BLaER1 treated with 17β-estradiol and CSF1 and Interleukin-3, amounts not matched to agents 10 nM and 100 nM (cell line): ENCODE results near the gene VPS8.
"Not testable (repeated sequence)": the region's sequence is repeated elsewhere in the genome, so short reads cannot be mapped to it uniquely, and the experiment has no call there.

Experiments
- H3K27ac ChIP-seq, 11 experiments: shearing (Covaris generic); formaldehyde crosslinking; 2 replicates each; pipeline ENCODE4 v1.8.1; 2022
- H3K27me3 ChIP-seq, 11 experiments: shearing (Covaris generic); formaldehyde crosslinking; 2 replicates each; pipeline ENCODE4 v1.8.1; 2022
- H3K36me3 ChIP-seq, 11 experiments: shearing (Covaris generic); formaldehyde crosslinking; 2 replicates each; pipeline ENCODE4 v1.8.1; 2022
- H3K4me1 ChIP-seq, 10 experiments: shearing (Covaris generic); formaldehyde crosslinking; 2 replicates each; pipeline ENCODE4 v1.8.1; 2022
- H3K4me2 ChIP-seq, 11 experiments: shearing (Covaris generic); formaldehyde crosslinking; 2 replicates each; pipeline ENCODE4 v1.8.1; 2022
- H3K4me3 ChIP-seq, 10 experiments: shearing (Covaris generic); formaldehyde crosslinking; 2 replicates each; pipeline ENCODE4 v1.8.1; 2022
- H3K9ac ChIP-seq, 11 experiments: shearing (Covaris generic); formaldehyde crosslinking; 2 replicates each; pipeline ENCODE4 v1.8.1; 2022
- H3K9me3 ChIP-seq, 11 experiments: shearing (Covaris generic); formaldehyde crosslinking; replicated peaks in 1 of 11; 2 replicates each; pipeline ENCODE4 v1.8.1; 2022
- H4K20me1 ChIP-seq, 11 experiments: shearing (Covaris generic); formaldehyde crosslinking; 2 replicates each; pipeline ENCODE4 v1.8.1; 2022
- Cebpa-rat ChIP-seq, 11 experiments: shearing (Covaris generic); IDR thresholded peaks; 2 replicates each; pipeline ENCODE4 v1.8.1; 2022

The VPS8 gene

GRCh38 chr3:184899953-184900595 lies 88.1 kb downstream of the VPS8 start:
- no peaks in the 10 kb centered on the region; a peak in 1 of 22 replicates for H4K20me1 ChIP-seq
- no peaks in the 10 kb centered on the region for H3K27me3 ChIP-seq
- H3K4me2 ChIP-seq, result no peak overlapping the region
- no peaks in the 10 kb centered on the region for H3K4me1 ChIP-seq
- H3K9me3 ChIP-seq, result peaks cover 6 to 19% (median 11%) of the 10 kb centered on the region in 11 experiments; a peak in 21 of 22 replicates
- H3K27ac ChIP-seq, result no peak overlapping the region
- no peak for TF ChIP-seq Cebpa-rat (IDR thresholded peaks at IDR 0.05)
- H3K9ac ChIP-seq, result no peak overlapping the region
- peaks cover 11 to 95% (median 32%) of the 10 kb centered on the region in 11 experiments; a peak in 20 of 22 replicates for H3K36me3 ChIP-seq
- H3K4me3 ChIP-seq, result no peak overlapping the region

GRCh38 chr3:184907031-184907430 lies 95.1 kb downstream of the VPS8 start:
- H3K9ac ChIP-seq, H3K27me3 ChIP-seq, H3K4me3 ChIP-seq, H3K4me1 ChIP-seq, H3K4me2 ChIP-seq, H3K27ac ChIP-seq: not testable (repeated sequence)
- peaks cover 18 to 96% (median 39%) of the 10 kb centered on the region in 11 experiments; a peak in 20 of 22 replicates for H3K36me3 ChIP-seq
- peaks cover 0 to 10% (median 0%) of the 10 kb centered on the region in 11 experiments; a peak in 1 of 22 replicates for H4K20me1 ChIP-seq
- peaks cover 8 to 20% (median 13%) of the 10 kb centered on the region in 11 experiments; a peak in 21 of 22 replicates for H3K9me3 ChIP-seq

GRCh38 chr3:184907681-184908649 lies 96.0 kb downstream of the VPS8 start:
- Histone ChIP-seq H3K4me3 (no peak overlapping the region), H3K36me3 (peaks cover 18 to 96% (median 42%) of the 10 kb centered on the region in 11 experiments; a peak in 20 of 22 replicates), H4K20me1 (peaks cover 0 to 10% (median 0%) of the 10 kb centered on the region in 11 experiments; a peak in 1 of 22 replicates), H3K4me2 (no peak overlapping the region), H3K27me3 (no peaks in the 10 kb centered on the region), H3K4me1 (no peaks in the 10 kb centered on the region), H3K9me3 (peaks cover 8 to 20% (median 13%) of the 10 kb centered on the region in 11 experiments; a peak in 21 of 22 replicates), H3K9ac (no peak overlapping the region), H3K27ac (no peak overlapping the region)
- no peak for TF ChIP-seq Cebpa-rat (IDR thresholded peaks at IDR 0.05)

DNA sequence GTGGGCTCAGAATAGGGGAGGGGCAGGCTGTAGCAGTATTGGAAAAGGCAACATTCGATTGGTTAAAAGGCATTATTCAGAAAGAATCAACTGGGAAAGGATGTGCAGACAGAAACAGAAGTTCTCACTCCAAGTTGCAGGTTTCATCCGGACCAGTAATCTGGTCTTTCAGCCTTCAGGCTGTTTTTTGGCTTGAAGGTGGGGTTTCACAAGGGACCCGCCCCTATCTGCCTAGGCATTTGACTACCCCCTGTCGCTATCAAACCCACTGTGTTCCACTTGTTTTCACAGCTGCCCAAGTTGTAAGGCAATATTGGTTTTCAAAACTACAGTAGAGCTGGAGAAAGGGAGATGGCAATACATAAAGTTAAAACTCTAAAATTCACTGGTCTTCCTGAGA lies 96.9 kb downstream of the VPS8 start:
- Histone ChIP-seq H3K4me1 (no peaks in the 10 kb centered on the region), H3K4me2 (no peak overlapping the region), H3K27ac (no peak overlapping the region)

GRCh38 chr3:184910664-184911063 lies 98.7 kb downstream of the VPS8 start:
- no peak for TF ChIP-seq Cebpa-rat (IDR thresholded peaks at IDR 0.05)
- no peak overlapping the region for H3K27ac ChIP-seq
- H3K4me1 ChIP-seq, result no peaks in the 10 kb centered on the region
- no peaks in the 10 kb centered on the region for H3K9me3 ChIP-seq
- peaks cover 14 to 97% (median 35%) of the 10 kb centered on the region in 11 experiments; a peak in 21 of 22 replicates for H3K36me3 ChIP-seq
- no peak overlapping the region for H3K4me2 ChIP-seq
- H3K9ac ChIP-seq, result no peak overlapping the region
- peaks cover 0 to 10% (median 0%) of the 10 kb centered on the region in 11 experiments; a peak in 1 of 22 replicates for H4K20me1 ChIP-seq
- no peak overlapping the region for H3K4me3 ChIP-seq
- no peaks in the 10 kb centered on the region for H3K27me3 ChIP-seq

More for the DNA sequence above, 96.9 kb downstream of the VPS8 start:
- Histone ChIP-seq H3K27me3 (no peaks in the 10 kb centered on the region), H3K4me3 (no peak overlapping the region), H3K36me3 (peaks cover 13 to 96% (median 39%) of the 10 kb centered on the region in 11 experiments; a peak in 19 of 22 replicates), H3K9ac (no peak overlapping the region), H3K9me3 (peaks cover 6 to 13% (median 11%) of the 10 kb centered on the region in 11 experiments; a peak in 20 of 22 replicates), H4K20me1 (peaks cover 0 to 10% (median 0%) of the 10 kb centered on the region in 11 experiments; a peak in 1 of 22 replicates)
- TF ChIP-seq Cebpa-rat (IDR thresholded peaks at IDR 0.05), result no peak

DNA sequence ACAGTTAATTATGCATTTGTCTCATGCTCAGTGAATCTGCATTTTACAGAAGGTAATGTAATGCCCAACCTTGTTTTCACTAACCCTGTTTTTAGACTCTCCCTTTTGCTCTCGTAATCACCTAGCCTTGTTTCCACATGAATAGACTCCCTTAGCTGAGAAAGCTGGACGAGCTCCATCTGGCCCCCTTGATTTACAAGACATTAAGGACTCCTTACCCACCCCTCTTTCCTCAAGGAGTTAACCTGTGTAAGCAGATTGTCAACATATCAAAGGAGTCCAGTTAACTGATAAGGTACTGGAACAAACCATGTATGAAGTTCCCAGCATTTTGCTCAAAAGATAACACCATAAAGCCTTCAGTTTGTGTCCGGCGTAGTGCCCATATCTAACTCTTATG lies 99.6 kb downstream of the VPS8 start:
- Histone ChIP-seq H3K4me3 (no peak overlapping the region), H3K4me1 (no peaks in the 10 kb centered on the region), H3K36me3 (peaks cover 14 to 99% (median 39%) of the 10 kb centered on the region in 11 experiments; a peak in 21 of 22 replicates), H3K27ac (no peak overlapping the region), H4K20me1 (peaks cover 0 to 10% (median 0%) of the 10 kb centered on the region in 11 experiments; a peak in 1 of 22 replicates), H3K9ac (no peak overlapping the region), H3K4me2 (no peak overlapping the region), H3K9me3 (no peaks in the 10 kb centered on the region), H3K27me3 (no peaks in the 10 kb centered on the region)
- no peak for TF ChIP-seq Cebpa-rat (IDR thresholded peaks at IDR 0.05)

DNA sequence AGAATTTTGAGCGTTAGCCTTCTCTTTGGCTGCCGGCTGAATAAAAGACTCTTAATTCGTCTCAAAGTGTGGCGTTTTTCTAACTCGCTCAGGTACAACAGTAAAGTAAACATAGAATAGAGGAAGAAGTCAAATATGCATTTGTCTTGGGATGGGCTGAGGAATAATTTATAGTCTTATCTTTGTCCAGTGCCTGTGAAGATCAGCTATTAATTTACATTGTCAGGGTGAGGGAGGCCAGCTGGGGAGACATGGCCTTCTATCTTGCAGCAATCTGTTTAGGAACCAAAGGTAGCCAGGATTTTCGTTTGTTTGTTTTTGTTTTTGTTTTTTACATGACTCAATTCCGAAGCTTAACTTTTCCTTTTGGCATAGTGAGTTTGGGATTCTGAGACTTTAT lies 100.2 kb downstream of the VPS8 start:
- Histone ChIP-seq H3K4me3 (no peak overlapping the region), H3K9ac (no peak overlapping the region), H4K20me1 (peaks cover 0 to 7% (median 0%) of the 10 kb centered on the region in 11 experiments; a peak in 1 of 22 replicates), H3K4me1 (no peaks in the 10 kb centered on the region), H3K4me2 (no peak overlapping the region), H3K27ac (no peak overlapping the region), H3K36me3 (peaks cover 15 to 99% (median 42%) of the 10 kb centered on the region in 11 experiments; a peak in 21 of 22 replicates), H3K9me3 (no peaks in the 10 kb centered on the region), H3K27me3 (no peaks in the 10 kb centered on the region)
- no peak for TF ChIP-seq Cebpa-rat (IDR thresholded peaks at IDR 0.05)

GRCh38 chr3:184914628-184915027 lies 102.7 kb downstream of the VPS8 start:
- Histone ChIP-seq H3K36me3 (peaks cover 21 to 99% (median 40%) of the 10 kb centered on the region in 11 experiments; a peak in 21 of 22 replicates), H3K27me3 (no peaks in the 10 kb centered on the region), H3K9ac (no peak overlapping the region), H3K4me3 (no peak overlapping the region), H3K9me3 (no peaks in the 10 kb centered on the region), H3K27ac (no peak overlapping the region), H3K4me2 (no peak overlapping the region), H4K20me1 (no peaks in the 10 kb centered on the region; a peak in 1 of 22 replicates), H3K4me1 (no peaks in the 10 kb centered on the region)
- TF ChIP-seq Cebpa-rat (IDR thresholded peaks at IDR 0.05), result no peak

- no peak for TF ChIP-seq Cebpa-rat (IDR thresholded peaks at IDR 0.05)
- Histone ChIP-seq H3K36me3 (peaks cover 34 to 99% (median 57%) of the 10 kb centered on the region in 11 experiments), H4K20me1 (peaks cover 0 to 14% (median 0%) of the 10 kb centered on the region in 11 experiments; a peak in 2 of 22 replicates), H3K9ac (no peak overlapping the region), H3K27ac (no peak overlapping the region), H3K27me3 (no peaks in the 10 kb centered on the region), H3K4me3 (no peak overlapping the region), H3K9me3 (no peaks in the 10 kb centered on the region), H3K4me2 (no peak overlapping the region), H3K4me1 (no peaks in the 10 kb centered on the region)
These were observed 106.8 kb downstream of the VPS8 start for GRCh38 chr3:184918750-184919149.
